Sigmoid colon (tissue), 4 donors: ENCODE measurements around the gene CDK16.

ENCODE experiments used
- CTCF ChIP-seq, 4 experiments: fragments of 450-650 bp in 3 of 4; fragments of 200-600 bp in 1 of 4; IDR thresholded peaks; one replicate each; pipeline ENCODE4 v1.5.1; 2016 to 2019; ENCODE audit warnings: antibody characterized with exemption in 4 of 4, mild to moderate bottlenecking in 3 of 4, moderate library complexity in 2 of 4
- EP300 ChIP-seq, 4 donors: sonication (generic); formaldehyde crosslinking; IDR thresholded peaks; one replicate each; pipeline ENCODE4 v1.6.1; 2017; ENCODE audit warnings: antibody characterized with exemption in 4 of 4
- POLR2A ChIP-seq, 2 donors: fragments of 450-650 bp; IDR thresholded peaks; one replicate each; pipeline ENCODE4 v1.6.1; 2016; ENCODE audit warnings: antibody characterized with exemption in 2 of 2, mild to moderate bottlenecking in 2 of 2, moderate library complexity in 2 of 2
- POLR2AphosphoS5 ChIP-seq, 4 donors: sonication (generic); formaldehyde crosslinking; IDR thresholded peaks; one replicate each; pipeline ENCODE4 v1.6.1; 2017; ENCODE audit warnings: antibody characterized with exemption in 4 of 4

GRCh38 chrX:47212381-47213293 is 5.8 kb upstream of the CDK16 start:
- no peak for TF ChIP-seq CTCF (IDR thresholded peaks at IDR 0.05)
- TF ChIP-seq EP300 (IDR thresholded peaks at IDR 0.05) = no peak
- no peak for TF ChIP-seq POLR2A (IDR thresholded peaks at IDR 0.05)
- no peak for TF ChIP-seq POLR2AphosphoS5 (IDR thresholded peaks at IDR 0.05)
